ENCODE results near the gene MYRF. TPM values are rescaled to one million over a fixed set of nuclear protein-coding genes. Genes with fewer than 3 reads are reported as not detected.
A peak's percentile ranks its signal among the peaks of the same experiment; 100 is the strongest.

The MYRF gene
- total and polyA plus RNA-seq, 9 of the 15 experiments (the other 6 are each of a cell fraction or from before 2014, with no cell fraction given), result 2.3 to 25.8 (median 7.1) TPM

DNA sequence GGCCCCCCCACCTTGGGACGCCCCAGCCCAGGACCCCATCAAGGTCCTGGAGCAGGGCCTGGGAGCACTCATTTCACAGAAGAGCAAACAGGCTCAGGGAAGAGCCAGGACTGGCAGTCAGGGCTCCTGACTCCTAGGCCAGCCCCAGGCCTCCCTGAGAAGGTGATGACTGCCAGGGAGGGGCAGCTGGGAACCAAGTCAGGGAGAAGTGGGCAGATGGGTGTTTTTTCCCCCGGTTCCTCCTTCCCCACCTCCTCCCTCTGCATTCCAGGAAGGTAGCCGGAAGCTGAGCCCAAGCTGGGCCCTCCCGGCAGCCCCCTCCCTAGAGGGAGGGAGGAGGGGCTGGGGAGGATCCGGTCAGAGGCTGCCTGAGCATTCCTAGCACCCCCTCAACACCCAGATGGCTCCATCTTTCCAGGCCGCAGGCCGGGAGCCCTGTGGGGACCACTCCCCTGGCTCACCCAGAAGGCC, 19.6 kb downstream of the MYRF start:
- H4K20me1 ChIP-seq (replicated peaks; ENCODE audit: control insufficient read depth, insufficient read depth, low read length), result no peaks in the 10 kb centered on the region
- H3K27ac ChIP-seq (ENCODE audit: extremely low read depth, low read depth, low read length), result no peak overlapping the region
- peak overlapping the region in 1 of 2 experiments; percentile 50; a peak in 1 of 4 replicates for H3K9ac ChIP-seq (ENCODE audit: insufficient read depth in 1 of 2, low read depth in 2 of 2, low read length in 2 of 2)
- in situ Hi-C loops (cut with MboI) (no loop called here), intact Hi-C loops (cut with micrococcal nuclease) (no loop called here)
- WGBS (ENCODE audit: insufficient coverage, low coverage, missing lambda C conversion rate), result 67% methylated on average over 4 of the region's 7 CpGs
- BruUV-seq (replicated peaks), result no TSS peak
- peaks cover 0 to 66% of the 10 kb centered on the region in 2 experiments; a peak in 2 of 5 replicates for H3K4me1 ChIP-seq (replicated peaks in 1 of 2; ENCODE audit: control insufficient read depth in 2 of 2, insufficient read depth in 2 of 2, low read length in 2 of 2)
- H3K9me1 ChIP-seq (ENCODE audit: control insufficient read depth, insufficient read depth, low read length), result no peaks in the 10 kb centered on the region
- H3K9me3 ChIP-seq (replicated peaks; ENCODE audit: control insufficient read depth, insufficient read depth, low read depth, low read length), result no peaks in the 10 kb centered on the region
- H3K4me2 ChIP-seq (ENCODE audit: insufficient read depth, low read length), result no peak overlapping the region
- no peak for FAIRE-seq
- no peak for TF ChIP-seq NEUROD1 (IDR thresholded peaks at IDR 0.05; ENCODE audit: borderline replicate concordance, low read depth, low read length, partially characterized antibody)
- TF ChIP-seq ZNF263 (CRISPR knock-in tag; IDR thresholded peaks at IDR 0.05; ENCODE audit: borderline replicate concordance), result peak; percentile 64; the same call in 1 of the 2 replicates
- H3K4me3 ChIP-seq, result no peak overlapping the region
- CTCF ChIA-PET (ENCODE audit: low intra/inter-chr PET ratio), result no interaction called here
- DNase-seq (ENCODE audit: extremely low read depth in 1 of 4, low spot score in 3 of 4), result no peak
- H3K27me3 ChIP-seq (ENCODE audit: control insufficient read depth in 2 of 2, insufficient read depth in 2 of 2, low read length in 2 of 2), result no peaks in the 10 kb centered on the region
- H3K36me3 ChIP-seq (ENCODE audit: control insufficient read depth, insufficient read depth, low read length), result peaks cover 2% of the 10 kb centered on the region; the same call in 1 of the 3 replicates
- no peak overlapping the region for H2AFZ ChIP-seq (ENCODE audit: low read depth, low read length)
- ATAC-seq, result no peak
- POLR2A ChIA-PET, result interaction anchor here (0.9 kb wide), 2 partner anchors 13 to 33 kb away, joined by 3 to 4 read pairs; no protein-coding TSS in a partner anchor
- no peaks in the 10 kb centered on the region for H3K79me2 ChIP-seq (ENCODE audit: control insufficient read depth, insufficient read depth, low read length)

DNA sequence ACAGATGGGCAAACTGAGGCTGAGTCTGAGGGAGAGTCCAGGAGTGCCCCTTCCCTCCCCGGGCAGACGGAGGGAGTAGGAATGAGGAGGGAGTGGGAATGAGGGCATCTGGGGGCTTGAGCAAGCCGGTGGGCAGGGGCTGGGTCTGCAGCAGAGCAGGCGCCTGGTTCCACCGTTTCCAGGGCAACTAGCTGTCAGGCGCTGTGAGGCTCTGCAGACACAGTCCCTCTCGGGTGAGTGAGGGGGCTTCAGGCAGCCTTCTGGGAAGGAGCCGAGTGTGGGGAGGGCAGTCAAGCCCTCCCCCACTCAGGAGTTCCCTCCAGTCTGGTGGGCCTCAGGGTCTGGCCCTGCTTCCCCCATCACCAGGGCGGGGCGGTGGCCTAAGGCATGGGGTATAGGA, 20.9 kb downstream of the MYRF start:
- Histone ChIP-seq H3K9ac (ENCODE audit: insufficient read depth in 1 of 2, low read depth in 2 of 2, low read length in 2 of 2) (no peak overlapping the region), H3K36me3 (ENCODE audit: control insufficient read depth, insufficient read depth, low read length) (peaks cover 11% of the 10 kb centered on the region; the same call in 1 of the 3 replicates), H3K9me3 (replicated peaks; ENCODE audit: control insufficient read depth, insufficient read depth, low read depth, low read length) (no peaks in the 10 kb centered on the region), H2AFZ (ENCODE audit: low read depth, low read length) (no peak overlapping the region), H3K27me3 (ENCODE audit: control insufficient read depth in 2 of 2, insufficient read depth in 2 of 2, low read length in 2 of 2) (no peaks in the 10 kb centered on the region), H3K27ac (ENCODE audit: extremely low read depth, low read depth, low read length) (no peak overlapping the region), H3K9me1 (ENCODE audit: control insufficient read depth, insufficient read depth, low read length) (no peaks in the 10 kb centered on the region), H3K4me2 (ENCODE audit: insufficient read depth, low read length) (no peak overlapping the region), H3K4me1 (replicated peaks in 1 of 2; ENCODE audit: control insufficient read depth in 2 of 2, insufficient read depth in 2 of 2, low read length in 2 of 2) (peaks cover 0 to 72% of the 10 kb centered on the region in 2 experiments; a peak in 2 of 5 replicates), H3K79me2 (ENCODE audit: control insufficient read depth, insufficient read depth, low read length) (no peaks in the 10 kb centered on the region), H3K4me3 (no peak overlapping the region), H4K20me1 (replicated peaks; ENCODE audit: control insufficient read depth, insufficient read depth, low read length) (no peaks in the 10 kb centered on the region)
- in situ Hi-C loops (cut with MboI), result no loop called here
- 75% methylated on average over 10 of the region's 10 CpGs for WGBS (ENCODE audit: insufficient coverage, low coverage, missing lambda C conversion rate)
- POLR2A ChIA-PET, result interaction anchor here (0.5 kb wide), 1 partner anchor 217 kb away, joined by 4 read pairs; no protein-coding TSS in a partner anchor
- no TSS peak for BruUV-seq (replicated peaks)
- FAIRE-seq (no peak), DNase-seq (ENCODE audit: extremely low read depth in 1 of 4, low spot score in 3 of 4) (no peak), ATAC-seq (no peak)
- intact Hi-C loops (cut with micrococcal nuclease), result no loop called here
- CTCF ChIA-PET (ENCODE audit: low intra/inter-chr PET ratio), result no interaction called here
- no peak for TF ChIP-seq BACH1 (tag; IDR thresholded peaks at IDR 0.05)
- TF ChIP-seq, protein P1, sequence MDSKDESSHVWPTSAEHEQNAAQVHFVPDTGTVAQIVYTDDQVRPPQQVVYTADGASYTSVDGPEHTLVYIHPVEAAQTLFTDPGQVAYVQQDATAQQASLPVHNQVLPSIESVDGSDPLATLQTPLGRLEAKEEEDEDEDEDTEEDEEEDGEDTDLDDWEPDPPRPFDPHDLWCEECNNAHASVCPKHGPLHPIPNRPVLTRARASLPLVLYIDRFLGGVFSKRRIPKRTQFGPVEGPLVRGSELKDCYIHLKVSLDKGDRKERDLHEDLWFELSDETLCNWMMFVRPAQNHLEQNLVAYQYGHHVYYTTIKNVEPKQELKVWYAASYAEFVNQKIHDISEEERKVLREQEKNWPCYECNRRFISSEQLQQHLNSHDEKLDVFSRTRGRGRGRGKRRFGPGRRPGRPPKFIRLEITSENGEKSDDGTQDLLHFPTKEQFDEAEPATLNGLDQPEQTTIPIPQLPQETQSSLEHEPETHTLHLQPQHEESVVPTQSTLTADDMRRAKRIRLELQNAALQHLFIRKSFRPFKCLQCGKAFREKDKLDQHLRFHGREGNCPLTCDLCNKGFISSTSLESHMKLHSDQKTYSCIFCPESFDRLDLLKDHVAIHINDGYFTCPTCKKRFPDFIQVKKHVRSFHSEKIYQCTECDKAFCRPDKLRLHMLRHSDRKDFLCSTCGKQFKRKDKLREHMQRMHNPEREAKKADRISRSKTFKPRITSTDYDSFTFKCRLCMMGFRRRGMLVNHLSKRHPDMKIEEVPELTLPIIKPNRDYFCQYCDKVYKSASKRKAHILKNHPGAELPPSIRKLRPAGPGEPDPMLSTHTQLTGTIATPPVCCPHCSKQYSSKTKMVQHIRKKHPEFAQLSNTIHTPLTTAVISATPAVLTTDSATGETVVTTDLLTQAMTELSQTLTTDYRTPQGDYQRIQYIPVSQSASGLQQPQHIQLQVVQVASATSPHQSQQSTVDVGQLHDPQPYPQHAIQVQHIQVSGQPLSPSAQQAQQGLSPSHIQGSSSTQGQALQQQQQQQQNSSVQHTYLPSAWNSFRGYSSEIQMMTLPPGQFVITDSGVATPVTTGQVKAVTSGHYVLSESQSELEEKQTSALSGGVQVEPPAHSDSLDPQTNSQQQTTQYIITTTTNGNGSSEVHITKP (IDR thresholded peaks at IDR 0.05; ENCODE audit: partially characterized antibody), result no peak
- TF ChIP-seq, protein P2, sequence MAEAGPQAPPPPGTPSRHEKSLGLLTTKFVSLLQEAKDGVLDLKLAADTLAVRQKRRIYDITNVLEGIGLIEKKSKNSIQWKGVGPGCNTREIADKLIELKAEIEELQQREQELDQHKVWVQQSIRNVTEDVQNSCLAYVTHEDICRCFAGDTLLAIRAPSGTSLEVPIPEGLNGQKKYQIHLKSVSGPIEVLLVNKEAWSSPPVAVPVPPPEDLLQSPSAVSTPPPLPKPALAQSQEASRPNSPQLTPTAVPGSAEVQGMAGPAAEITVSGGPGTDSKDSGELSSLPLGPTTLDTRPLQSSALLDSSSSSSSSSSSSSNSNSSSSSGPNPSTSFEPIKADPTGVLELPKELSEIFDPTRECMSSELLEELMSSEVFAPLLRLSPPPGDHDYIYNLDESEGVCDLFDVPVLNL (CRISPR knock-in tag; IDR thresholded peaks at IDR 0.05; ENCODE audit: low read depth), result no peak
- no peak for TF ChIP-seq TCF7L2 (IDR thresholded peaks at IDR 0.05; ENCODE audit: low read depth, low read length)
- TF ChIP-seq SAFB (IDR thresholded peaks at IDR 0.05; ENCODE audit: borderline replicate concordance, low read depth, low read length), result no peak
- TF ChIP-seq SLC30A9 (CRISPR knock-in tag; IDR thresholded peaks at IDR 0.05), result no peak

Data from K562 (cell line).